ENCODE results near the gene EBP. TPM values are rescaled to one million over a fixed set of nuclear protein-coding genes. Genes with fewer than 3 reads are reported as not detected.

Gene EBP
- total and polyA plus RNA-seq, 7 donors = 3.8 to 11.9 (median 8.1) TPM

- no peak for TF ChIP-seq CTCF (IDR thresholded peaks at IDR 0.05)
- Histone ChIP-seq H3K27ac (no peak overlapping the region), H3K9me3 (no peaks in the 10 kb centered on the region), H3K4me3 (no peak overlapping the region), H3K27me3 (ENCODE audit: insufficient read depth in 3 of 3, low read length in 2 of 3) (peaks cover 0 to 5% (median 0%) of the 10 kb centered on the region in 3 donors), H3K4me1 (no peaks in the 10 kb centered on the region), H3K36me3 (ENCODE audit: insufficient read depth in 1 of 2, low read depth in 1 of 2) (no peaks in the 10 kb centered on the region)
- DNase-seq = no peak
- intact Hi-C loops (cut with DNase I) = loop anchor here in 1 of 2 donors (10.0 kb wide), 1 partner anchor 427 kb away; no protein-coding TSS in a partner anchor
- ATAC-seq = no peak
- WGBS, 3 donors = 57 to 81% (median 81%) methylated on average over 2 to 4 of the region's 4 CpGs
These were observed 10.0 kb upstream of the EBP start for GRCh38 chrX:48511560-48511959.

GRCh38 chrX:48512371-48512935, 9.2 kb upstream of the EBP start:
- H3K9me3 ChIP-seq = no peaks in the 10 kb centered on the region
- no peaks in the 10 kb centered on the region for H3K36me3 ChIP-seq (ENCODE audit: insufficient read depth in 1 of 2, low read depth in 1 of 2)
- H3K27ac ChIP-seq = no peak overlapping the region
- 89 to 95% (median 95%) methylated on average over 13 to 20 of the region's 20 CpGs for WGBS, 3 donors
- H3K4me3 ChIP-seq = no peak overlapping the region
- peaks cover 0 to 5% (median 0%) of the 10 kb centered on the region in 3 donors for H3K27me3 ChIP-seq (ENCODE audit: insufficient read depth in 3 of 3, low read length in 2 of 3)
- ATAC-seq (no peak), DNase-seq (no peak)
- H3K4me1 ChIP-seq = no peaks in the 10 kb centered on the region
- intact Hi-C loops (cut with DNase I) = loop anchor here in 1 of 2 donors (10.0 kb wide), 1 partner anchor 428 kb away; no protein-coding TSS in a partner anchor
- TF ChIP-seq CTCF (IDR thresholded peaks at IDR 0.05) = no peak

DNA sequence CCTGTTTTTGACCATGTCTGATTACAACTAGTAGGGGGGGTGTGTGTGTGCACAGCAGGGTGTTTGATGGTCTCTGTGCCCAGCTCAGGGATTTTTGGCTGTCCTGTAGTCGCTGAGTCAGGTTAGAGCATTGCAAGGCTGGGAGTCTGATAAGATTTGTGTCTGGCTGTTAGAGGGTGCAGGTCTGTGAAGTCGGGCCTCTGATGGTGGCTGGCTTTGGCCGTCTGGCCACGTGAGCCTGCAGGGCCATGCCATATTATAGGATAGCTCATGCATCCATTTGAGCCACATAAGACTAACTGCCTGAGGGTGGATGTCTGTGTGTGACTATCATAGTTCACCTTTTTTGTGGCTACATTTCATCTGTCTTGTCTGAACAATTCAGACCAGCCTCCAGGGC, 7.9 kb upstream of the EBP start:
- TF ChIP-seq CTCF (IDR thresholded peaks at IDR 0.05) = no peak
- no peak overlapping the region for H3K27ac ChIP-seq
- no peaks in the 10 kb centered on the region for H3K4me1 ChIP-seq
- no peaks in the 10 kb centered on the region for H3K9me3 ChIP-seq
- WGBS, 3 donors = 71 to 89% (median 86%) methylated on average over 3 to 4 of the region's 4 CpGs
- H3K36me3 ChIP-seq (ENCODE audit: insufficient read depth in 1 of 2, low read depth in 1 of 2) = no peaks in the 10 kb centered on the region
- peaks cover 0 to 5% (median 0%) of the 10 kb centered on the region in 3 donors for H3K27me3 ChIP-seq (ENCODE audit: insufficient read depth in 3 of 3, low read length in 2 of 3)
- intact Hi-C loops (cut with DNase I) = loop anchor here in 1 of 2 donors (10.0 kb wide), 1 partner anchor 429 kb away; no protein-coding TSS in a partner anchor
- DNase-seq = no peak
- ATAC-seq = no peak
- no peak overlapping the region for H3K4me3 ChIP-seq

- Histone ChIP-seq H3K27me3 (ENCODE audit: insufficient read depth in 3 of 3, low read length in 2 of 3) (peaks cover 0 to 5% (median 0%) of the 10 kb centered on the region in 3 donors), H3K27ac (no peak overlapping the region), H3K4me3 (no peak overlapping the region), H3K4me1 (no peaks in the 10 kb centered on the region), H3K36me3 (ENCODE audit: insufficient read depth in 1 of 2, low read depth in 1 of 2) (no peaks in the 10 kb centered on the region), H3K9me3 (no peaks in the 10 kb centered on the region)
- DNase-seq = no peak
- no peak for ATAC-seq
- intact Hi-C loops (cut with DNase I) = loop anchor here in 1 of 2 donors (10.0 kb wide), 1 partner anchor 429 kb away; no protein-coding TSS in a partner anchor
- TF ChIP-seq CTCF (IDR thresholded peaks at IDR 0.05) = no peak
- 81 to 96% (median 88%) methylated on average over 7 to 16 of the region's 16 CpGs for WGBS, 3 donors
These were observed 7.3 kb upstream of the EBP start for GRCh38 chrX:48514126-48514806.

Data from psoas muscle (tissue), 8 donors.